ENCODE results near the gene CALCOCO1. TPM values are rescaled to one million over a fixed set of nuclear protein-coding genes. Genes with fewer than 3 reads are reported as not detected.

Gene CALCOCO1
- total and polyA plus RNA-seq, 2 of the 13 experiments (the other 11 are each of a cell fraction or from before 2014, with no cell fraction given), result 7.7 to 47.7 TPM

DNA sequence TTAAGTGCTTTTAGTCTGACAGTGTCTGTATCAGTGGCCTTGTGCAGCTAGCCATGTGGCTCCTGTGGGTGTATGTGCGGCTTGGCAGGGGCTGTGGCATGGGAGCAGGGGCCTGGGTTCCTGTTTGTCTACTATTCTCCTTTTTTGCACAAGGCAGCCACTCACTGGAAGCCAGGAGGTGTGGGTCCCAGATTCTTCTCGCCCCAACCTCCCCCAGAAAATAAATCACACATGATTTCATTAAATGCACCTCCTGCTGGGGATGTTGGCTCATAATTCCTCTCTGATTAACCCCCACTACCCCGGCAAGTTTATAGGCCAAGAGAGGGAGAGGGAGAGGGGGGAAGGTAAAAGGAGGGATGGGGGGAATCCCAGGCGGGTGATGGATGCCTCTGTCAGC, 17.6 kb downstream of the CALCOCO1 start:
- DNase-seq (ENCODE audit: low spot score), result no peak
- Histone ChIP-seq H3K27me3 (ENCODE audit: control insufficient read depth in 1 of 2, insufficient read depth in 2 of 2, low read length in 2 of 2) (peaks cover 3 to 26% of the 10 kb centered on the region in 2 experiments), H2AFZ (ENCODE audit: low read length) (no peak overlapping the region), H3K9ac (ENCODE audit: insufficient read depth, low read depth, low read length) (no peak overlapping the region), H3K4me1 (ENCODE audit: insufficient read depth, low read length) (no peaks in the 10 kb centered on the region), H3K36me3 (replicated peaks in 1 of 2; ENCODE audit: control insufficient read depth in 1 of 2, insufficient read depth in 2 of 2, low read length in 2 of 2) (no peaks in the 10 kb centered on the region; a peak in 1 of 5 replicates), H3K79me2 (ENCODE audit: insufficient read depth, low read length) (no peaks in the 10 kb centered on the region), H3K9me3 (ENCODE audit: low read length) (no peaks in the 10 kb centered on the region), H4K20me1 (ENCODE audit: insufficient read depth, low read length) (no peaks in the 10 kb centered on the region), H3K27ac (ENCODE audit: extremely low read length, insufficient read depth, low read length) (no peak overlapping the region), H3K4me2 (ENCODE audit: low read depth, low read length) (no peak overlapping the region), H3K4me3 (replicated peaks in 1 of 3; ENCODE audit: insufficient read depth in 1 of 3, low read depth in 2 of 3, low read length in 3 of 3) (no peak overlapping the region)
- FAIRE-seq, result no peak
- ChIA-PET POLR2A (no interaction called here), CTCF (ENCODE audit: low intra/inter-chr PET ratio, low total read pairs) (no interaction called here)
- BruUV-seq (replicated peaks), result no TSS peak
- ATAC-seq, result no peak
- intact Hi-C loops (cut with micrococcal nuclease; ENCODE audit: unreplicated experiment) (no loop called here), in situ Hi-C loops (cut with HindIII; ENCODE audit: extremely low pct_ligation_motif_present, low pct_unique_long_range_greater_than_20kb) (no loop called here)
- WGBS (ENCODE audit: low lambda C conversion rate), result 36% methylated on average over 3 of the region's 4 CpGs
- TF ChIP-seq NFE2L2 (IDR thresholded peaks at IDR 0.05; ENCODE audit: low read length) (no peak), ZBTB3 (CRISPR knock-in tag; IDR thresholded peaks at IDR 0.05; ENCODE audit: borderline replicate concordance, low read depth) (no peak), ZMAT3 (CRISPR knock-in tag; conservative IDR thresholded peaks at IDR 0.05) (no peak), ZBTB10 (CRISPR knock-in tag; IDR thresholded peaks at IDR 0.05; ENCODE audit: borderline replicate concordance) (no peak), ZNF501 (CRISPR knock-in tag; IDR thresholded peaks at IDR 0.05) (no peak), ZNF841 (CRISPR knock-in tag; IDR thresholded peaks at IDR 0.05; ENCODE audit: borderline replicate concordance) (no peak), NONO (IDR thresholded peaks at IDR 0.05) (no peak), NONO (CRISPR knock-in tag; conservative IDR thresholded peaks at IDR 0.05) (no peak), FOSL1 (CRISPR knock-in tag; IDR thresholded peaks at IDR 0.05; ENCODE audit: borderline replicate concordance) (no peak), ZNF546 (CRISPR knock-in tag; conservative IDR thresholded peaks at IDR 0.05) (no peak), ZNF775 (CRISPR knock-in tag; IDR thresholded peaks at IDR 0.05; ENCODE audit: borderline replicate concordance) (no peak), ZNF883 (CRISPR knock-in tag; IDR thresholded peaks at IDR 0.05; ENCODE audit: not compliant biosample characterization) (no peak), PHF21A (CRISPR knock-in tag; IDR thresholded peaks at IDR 0.05) (no peak)
- TF ChIP-seq, protein P1, sequence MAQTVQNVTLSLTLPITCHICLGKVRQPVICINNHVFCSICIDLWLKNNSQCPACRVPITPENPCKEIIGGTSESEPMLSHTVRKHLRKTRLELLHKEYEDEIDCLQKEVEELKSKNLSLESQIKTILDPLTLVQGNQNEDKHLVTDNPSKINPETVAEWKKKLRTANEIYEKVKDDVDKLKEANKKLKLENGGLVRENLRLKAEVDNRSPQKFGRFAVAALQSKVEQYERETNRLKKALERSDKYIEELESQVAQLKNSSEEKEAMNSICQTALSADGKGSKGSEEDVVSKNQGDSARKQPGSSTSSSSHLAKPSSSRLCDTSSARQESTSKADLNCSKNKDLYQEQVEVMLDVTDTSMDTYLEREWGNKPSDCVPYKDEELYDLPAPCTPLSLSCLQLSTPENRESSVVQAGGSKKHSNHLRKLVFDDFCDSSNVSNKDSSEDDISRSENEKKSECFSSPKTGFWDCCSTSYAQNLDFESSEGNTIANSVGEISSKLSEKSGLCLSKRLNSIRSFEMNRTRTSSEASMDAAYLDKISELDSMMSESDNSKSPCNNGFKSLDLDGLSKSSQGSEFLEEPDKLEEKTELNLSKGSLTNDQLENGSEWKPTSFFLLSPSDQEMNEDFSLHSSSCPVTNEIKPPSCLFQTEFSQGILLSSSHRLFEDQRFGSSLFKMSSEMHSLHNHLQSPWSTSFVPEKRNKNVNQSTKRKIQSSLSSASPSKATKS (CRISPR knock-in tag; IDR thresholded peaks at IDR 0.05), result no peak
- TF ChIP-seq, protein P2, sequence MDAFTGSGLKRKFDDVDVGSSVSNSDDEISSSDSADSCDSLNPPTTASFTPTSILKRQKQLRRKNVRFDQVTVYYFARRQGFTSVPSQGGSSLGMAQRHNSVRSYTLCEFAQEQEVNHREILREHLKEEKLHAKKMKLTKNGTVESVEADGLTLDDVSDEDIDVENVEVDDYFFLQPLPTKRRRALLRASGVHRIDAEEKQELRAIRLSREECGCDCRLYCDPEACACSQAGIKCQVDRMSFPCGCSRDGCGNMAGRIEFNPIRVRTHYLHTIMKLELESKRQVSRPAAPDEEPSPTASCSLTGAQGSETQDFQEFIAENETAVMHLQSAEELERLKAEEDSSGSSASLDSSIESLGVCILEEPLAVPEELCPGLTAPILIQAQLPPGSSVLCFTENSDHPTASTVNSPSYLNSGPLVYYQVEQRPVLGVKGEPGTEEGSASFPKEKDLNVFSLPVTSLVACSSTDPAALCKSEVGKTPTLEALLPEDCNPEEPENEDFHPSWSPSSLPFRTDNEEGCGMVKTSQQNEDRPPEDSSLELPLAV (CRISPR knock-in tag; conservative IDR thresholded peaks at IDR 0.05; ENCODE audit: low read depth), result no peak

Data from HepG2 (cell line).